PC-3 (cell line): ENCODE results near the gene ANTXR1. TPM values are rescaled to one million over a fixed set of nuclear protein-coding genes. Genes with fewer than 3 reads are reported as not detected.
A peak's percentile ranks its signal among the peaks of the same experiment; 100 is the strongest.

ENCODE experiments used
- ATAC-seq: fragments of 200-7000 bp; cut with Tn5 transposase; 2 replicates; pipeline ENCODE4 v1.9.1; 2020; ENCODE audit warnings: mild to moderate bottlenecking, moderate library complexity
- BruUV-seq: library from RNA; stranded (reverse); fragments of 400-500 nt; replicated peaks from 2 replicates; lab custom pipeline; 2021; lab: Mats Ljungman, UMichigan
- CTCF ChIA-PET: fragments of 300-600 bp; sonication (Branson Sonifier 250); formaldehyde crosslinking; loops from one replicate; lab custom pipeline; 2022; ENCODE audit warnings: antibody characterized with exemption; lab: Charles Lee
- POLR2A ChIA-PET: fragments of 300-600 bp; sonication (Branson Sonifier 250); formaldehyde crosslinking; loops from one replicate; lab custom pipeline; 2022; ENCODE audit warnings: antibody characterized with exemption; ENCODE audit not compliant: unreplicated experiment; lab: Charles Lee
- DNase-seq: peaks from one replicate; pipeline ENCODE4 v3.0.0-alpha.2; 2015
- H2AFZ ChIP-seq: fragments of 300-600 bp; sonication (generic); 2 replicates; pipeline ENCODE4 v1.6.0; 2016; ENCODE audit warnings: antibody characterized with exemption, low read length
- H3F3A ChIP-seq: fragments of 300-600 bp; sonication (generic); one replicate; pipeline ENCODE4 v1.6.0; 2017; ENCODE audit warnings: antibody characterized with exemption, low read length, control low read depth, mild to moderate bottlenecking; ENCODE audit not compliant: unreplicated experiment
- H3K27ac ChIP-seq: fragments of 300-600 bp; sonication (generic); 2 replicates; pipeline ENCODE4 v1.5.1; 2016; ENCODE audit warnings: mild to moderate bottlenecking, low read length
- H3K27me3 ChIP-seq: fragments of 300-600 bp; sonication (generic); 2 replicates; pipeline ENCODE4 v1.6.1; 2016; ENCODE audit warnings: low read length, mixed read lengths
- H3K36me3 ChIP-seq: fragments of 300-600 bp; sonication (generic); 2 replicates; pipeline ENCODE4 v1.6.1; 2016; ENCODE audit warnings: low read depth, mixed run types, low read length, mixed read lengths
- H3K4me1 ChIP-seq: fragments of 300-600 bp; sonication (generic); 2 replicates; pipeline ENCODE4 v1.5.1; 2016; ENCODE audit warnings: low read length; ENCODE audit not compliant: insufficient read depth
- H3K4me2 ChIP-seq: fragments of 300-600 bp; sonication (generic); 2 replicates; pipeline ENCODE4 v1.6.0; 2016; ENCODE audit warnings: low read length
- H3K4me3 ChIP-seq: fragments of 300-600 bp; sonication (generic); 2 replicates; pipeline ENCODE4 v1.5.1; 2016; ENCODE audit warnings: mild to moderate bottlenecking, low read length, mixed read lengths
- H3K79me2 ChIP-seq: fragments of 300-600 bp; sonication (generic); 2 replicates; pipeline ENCODE4 v1.6.1; 2017; ENCODE audit warnings: low read length, mixed read lengths
- H3K9ac ChIP-seq: fragments of 300-600 bp; sonication (generic); 2 replicates; pipeline ENCODE4 v1.6.0; 2016; ENCODE audit warnings: mild to moderate bottlenecking, low read length
- H3K9me2 ChIP-seq: fragments of 300-600 bp; sonication (generic); replicated peaks from 2 replicates; pipeline ENCODE4 v1.6.1; 2016; ENCODE audit warnings: mixed run types, low read length, mixed read lengths
- H3K9me3 ChIP-seq: fragments of 300-600 bp; sonication (generic); 2 replicates; pipeline ENCODE4 v1.6.1; 2016; ENCODE audit warnings: low read length, mixed read lengths
- H4K20me1 ChIP-seq: fragments of 300-600 bp; sonication (generic); 2 replicates; pipeline ENCODE4 v1.6.1; 2016; ENCODE audit warnings: low read length, mixed read lengths
- EZH2 ChIP-seq: fragments of 300-600 bp; sonication (generic); IDR thresholded peaks from one replicate; pipeline ENCODE4 v1.6.1; 2017; ENCODE audit warnings: antibody characterized with exemption, mild to moderate bottlenecking, low read length; ENCODE audit not compliant: unreplicated experiment
- EZH2phosphoT487 ChIP-seq: fragments of 300-600 bp; sonication (generic); IDR thresholded peaks from 2 replicates; pipeline ENCODE4 v1.6.1; 2018; ENCODE audit warnings: mild to moderate bottlenecking, antibody characterized with exemption, low read length, borderline replicate concordance
- intact Hi-C: fragments of 100-400 bp; cut with micrococcal nuclease; formaldehyde crosslinking; loops from 2 replicates; pipeline ENCODE4 v1.9.0; 2023
- total RNA-seq: library from RNA; depleted of rRNA; stranded (reverse); fragments of >200 nt; gene quantifications from 2 replicates; pipeline ENCODE4 v1.2.3, GENCODE V29; 2014
- TF ChIP-seq, protein P1 (sequence below): fragments of 300-600 bp; sonication (generic); conservative IDR thresholded peaks from 2 replicates; pipeline ENCODE4 v1.5.1; 2017; ENCODE audit warnings: antibody characterized with exemption, low read depth, mild to moderate bottlenecking, low read length

Gene ANTXR1
- total RNA-seq, 1 experiment from 2014 or later, result 31.2 TPM

DNA sequence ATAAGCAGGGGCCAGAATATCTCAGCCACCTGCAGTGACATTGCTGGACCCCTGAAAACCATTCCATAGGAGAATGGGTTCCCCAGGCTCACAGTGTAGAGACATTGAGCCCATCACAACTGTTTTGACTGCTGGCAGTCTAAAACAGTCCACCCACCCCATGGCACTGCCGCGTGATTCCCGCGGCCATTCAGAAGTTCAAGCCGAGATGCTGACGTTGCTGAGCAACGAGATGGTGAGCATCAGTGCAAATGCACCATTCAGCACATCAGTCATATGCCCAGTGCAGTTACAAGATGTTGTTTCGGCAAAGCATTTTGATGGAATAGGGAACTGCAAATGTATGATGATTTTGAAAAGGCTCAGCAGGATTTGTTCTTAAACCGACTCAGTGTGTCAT lies 234.6 kb downstream of the ANTXR1 start:
- Histone ChIP-seq H3K4me1 (no peaks in the 10 kb centered on the region), H2AFZ (no peak overlapping the region), H3F3A (no peaks in the 10 kb centered on the region), H3K9me3 (no peaks in the 10 kb centered on the region), H3K9ac (peak overlapping the region; percentile 31), H3K27me3 (no peaks in the 10 kb centered on the region), H3K79me2 (no peaks in the 10 kb centered on the region), H3K27ac (peak overlapping the region; percentile 68), H4K20me1 (no peaks in the 10 kb centered on the region), H3K9me2 (no peaks in the 10 kb centered on the region), H3K4me2 (no peak overlapping the region), H3K4me3 (no peak overlapping the region), H3K36me3 (no peaks in the 10 kb centered on the region)
- no peak for DNase-seq
- CTCF ChIA-PET, result no interaction called here
- no peak for ATAC-seq
- POLR2A ChIA-PET, result no interaction called here
- no TSS peak for BruUV-seq
- intact Hi-C loops, result no loop called here
- TF ChIP-seq EZH2phosphoT487, result no peak
- TF ChIP-seq, protein P1, sequence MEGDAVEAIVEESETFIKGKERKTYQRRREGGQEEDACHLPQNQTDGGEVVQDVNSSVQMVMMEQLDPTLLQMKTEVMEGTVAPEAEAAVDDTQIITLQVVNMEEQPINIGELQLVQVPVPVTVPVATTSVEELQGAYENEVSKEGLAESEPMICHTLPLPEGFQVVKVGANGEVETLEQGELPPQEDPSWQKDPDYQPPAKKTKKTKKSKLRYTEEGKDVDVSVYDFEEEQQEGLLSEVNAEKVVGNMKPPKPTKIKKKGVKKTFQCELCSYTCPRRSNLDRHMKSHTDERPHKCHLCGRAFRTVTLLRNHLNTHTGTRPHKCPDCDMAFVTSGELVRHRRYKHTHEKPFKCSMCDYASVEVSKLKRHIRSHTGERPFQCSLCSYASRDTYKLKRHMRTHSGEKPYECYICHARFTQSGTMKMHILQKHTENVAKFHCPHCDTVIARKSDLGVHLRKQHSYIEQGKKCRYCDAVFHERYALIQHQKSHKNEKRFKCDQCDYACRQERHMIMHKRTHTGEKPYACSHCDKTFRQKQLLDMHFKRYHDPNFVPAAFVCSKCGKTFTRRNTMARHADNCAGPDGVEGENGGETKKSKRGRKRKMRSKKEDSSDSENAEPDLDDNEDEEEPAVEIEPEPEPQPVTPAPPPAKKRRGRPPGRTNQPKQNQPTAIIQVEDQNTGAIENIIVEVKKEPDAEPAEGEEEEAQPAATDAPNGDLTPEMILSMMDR, result no peak
- TF ChIP-seq EZH2, result no peak

DNA sequence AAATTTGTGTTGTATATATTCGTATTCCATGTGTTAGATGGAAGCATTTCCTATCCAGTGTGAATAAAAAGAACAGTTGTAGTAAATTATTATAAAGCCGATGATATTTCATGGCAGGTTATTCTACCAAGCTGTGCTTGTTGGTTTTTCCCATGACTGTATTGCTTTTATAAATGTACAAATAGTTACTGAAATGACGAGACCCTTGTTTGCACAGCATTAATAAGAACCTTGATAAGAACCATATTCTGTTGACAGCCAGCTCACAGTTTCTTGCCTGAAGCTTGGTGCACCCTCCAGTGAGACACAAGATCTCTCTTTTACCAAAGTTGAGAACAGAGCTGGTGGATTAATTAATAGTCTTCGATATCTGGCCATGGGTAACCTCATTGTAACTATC lies 235.3 kb downstream of the ANTXR1 start:
- no peak overlapping the region for H2AFZ ChIP-seq
- ChIA-PET CTCF (no interaction called here), POLR2A (no interaction called here)
- no peaks in the 10 kb centered on the region for H3K36me3 ChIP-seq
- no peak for TF ChIP-seq EZH2phosphoT487
- no peak for TF ChIP-seq EZH2
- TF ChIP-seq, protein P1, result no peak
- H3K4me2 ChIP-seq, result no peak overlapping the region
- no peaks in the 10 kb centered on the region for H3K79me2 ChIP-seq
- intact Hi-C loops, result no loop called here
- H3K9me2 ChIP-seq, result no peaks in the 10 kb centered on the region
- BruUV-seq, result no TSS peak
- H3K9me3 ChIP-seq, result no peaks in the 10 kb centered on the region
- DNase-seq (no peak), ATAC-seq (peak; percentile 38)
- no peaks in the 10 kb centered on the region for H3F3A ChIP-seq
- no peaks in the 10 kb centered on the region for H3K27me3 ChIP-seq
- H3K9ac ChIP-seq, result peak overlapping the region; percentile 31
- peak overlapping the region; percentile 68 for H3K27ac ChIP-seq
- H4K20me1 ChIP-seq, result no peaks in the 10 kb centered on the region
- no peaks in the 10 kb centered on the region for H3K4me1 ChIP-seq
- no peak overlapping the region for H3K4me3 ChIP-seq

DNA sequence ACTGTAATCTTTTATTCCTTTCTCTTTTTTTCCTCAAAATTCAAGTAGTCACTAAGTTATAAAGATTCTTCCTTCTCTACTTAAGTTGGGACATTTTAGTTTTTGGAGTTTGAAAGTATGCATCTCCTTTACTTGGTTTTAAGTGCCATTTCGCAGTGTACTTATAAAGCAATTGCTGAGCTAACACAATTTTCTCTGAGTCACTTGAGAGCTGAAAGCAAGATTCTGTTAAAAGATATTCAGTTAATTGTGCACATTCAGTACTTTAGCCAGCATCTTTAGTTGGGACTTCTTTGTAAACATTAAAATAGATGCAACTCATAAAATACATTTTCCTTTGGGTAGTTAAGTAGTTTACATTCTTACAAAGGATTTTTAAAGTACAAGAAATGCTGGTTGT lies 238.0 kb downstream of the ANTXR1 start:
- Histone ChIP-seq H3K36me3 (no peaks in the 10 kb centered on the region), H4K20me1 (no peaks in the 10 kb centered on the region), H3K9me2 (no peaks in the 10 kb centered on the region), H3F3A (no peaks in the 10 kb centered on the region), H3K9ac (no peak overlapping the region), H3K79me2 (no peaks in the 10 kb centered on the region), H3K9me3 (no peaks in the 10 kb centered on the region), H2AFZ (no peak overlapping the region), H3K4me1 (peaks cover 4% of the 10 kb centered on the region; the same call in 1 of the 2 replicates), H3K27me3 (no peaks in the 10 kb centered on the region), H3K4me3 (no peak overlapping the region), H3K4me2 (no peak overlapping the region), H3K27ac (no peak overlapping the region)
- ChIA-PET CTCF (interaction anchor here (0.7 kb wide), 1 partner anchor 474 kb away, joined by 4 read pairs; no protein-coding TSS in a partner anchor), POLR2A (no interaction called here)
- intact Hi-C loops, result no loop called here
- no TSS peak for BruUV-seq
- DNase-seq (no peak), ATAC-seq (no peak)
- TF ChIP-seq EZH2phosphoT487, result no peak
- TF ChIP-seq, protein P1, result no peak
